ENCODE data around the gene FARP1. TPM values are rescaled to one million over a fixed set of nuclear protein-coding genes. Genes with fewer than 3 reads are reported as not detected.

FARP1 gene
- total and polyA plus RNA-seq, 10 of the 15 experiments (the other 5 are each of a cell fraction or from before 2014, with no cell fraction given): 0.17 to 6.9 (median 0.68) TPM

DNA sequence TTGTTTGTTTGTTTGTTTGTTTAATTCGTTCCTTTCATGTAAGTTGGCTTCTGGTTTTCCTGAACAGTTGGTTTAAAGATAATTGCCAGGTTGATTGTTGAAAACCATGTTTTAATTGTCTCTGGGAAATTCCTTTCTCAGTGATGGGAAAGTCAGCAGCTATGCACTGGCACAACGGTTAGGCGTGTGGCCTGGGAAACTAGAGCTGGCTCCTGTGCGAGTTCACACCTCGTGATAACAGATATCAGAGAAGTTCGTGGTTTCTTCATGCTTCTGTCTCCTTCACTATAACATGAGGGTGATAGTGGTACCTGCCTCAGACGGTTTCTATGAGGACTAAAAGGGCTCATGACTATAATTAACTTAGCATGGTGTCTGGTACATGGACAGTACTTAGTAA is 280.5 kb downstream of the FARP1 start:
- 32% methylated on average over 7 of the region's 7 CpGs for WGBS (ENCODE audit: insufficient coverage, insufficient replicate concordance, low lambda C conversion rate, missing lambda C conversion rate)
- no peak overlapping the region for H3K4me3 ChIP-seq
- ChIA-PET SMC1A (ENCODE audit: uncharacterized antibody, unreplicated experiment) (interaction anchor here (1.3 kb wide), 1 partner anchor 230 kb away, joined by 3 read pairs; no protein-coding TSS in a partner anchor), CTCF (interaction anchor here (0.6 kb wide), 1 partner anchor 568 kb away, joined by 3 read pairs; no protein-coding TSS in a partner anchor), POLR2A (no interaction called here), RAD21 (ENCODE audit: unreplicated experiment) (no interaction called here)
- DNase-seq (ENCODE audit: low read depth, low spot score) (no peak), ATAC-seq (no peak), FAIRE-seq (no peak)
- H3K27ac ChIP-seq (ENCODE audit: control insufficient read depth, insufficient read depth): no peak overlapping the region
- no peaks in the 10 kb centered on the region for H3K9me3 ChIP-seq (replicated peaks; ENCODE audit: control insufficient read depth, insufficient read depth, low read length)
- H3K9ac ChIP-seq (ENCODE audit: control insufficient read depth, insufficient read depth, low read length): no peak overlapping the region
- intact Hi-C loops (cut with micrococcal nuclease; ENCODE audit: unreplicated experiment): no loop called here
- H4K20me1 ChIP-seq (ENCODE audit: control insufficient read depth, insufficient read depth): no peaks in the 10 kb centered on the region
- in situ Hi-C loops (cut with MboI): no loop called here
- no peaks in the 10 kb centered on the region for H3K4me1 ChIP-seq (ENCODE audit: control insufficient read depth, insufficient read depth, low read length)
- no peaks in the 10 kb centered on the region for H3K79me2 ChIP-seq (ENCODE audit: control insufficient read depth, insufficient read depth, low read length)
- no peak for TF ChIP-seq MXI1 (IDR thresholded peaks at IDR 0.05; ENCODE audit: low read depth, low read length)
- no peak for TF ChIP-seq STAT1 (conservative IDR thresholded peaks at IDR 0.05)
- TF ChIP-seq, protein P1, sequence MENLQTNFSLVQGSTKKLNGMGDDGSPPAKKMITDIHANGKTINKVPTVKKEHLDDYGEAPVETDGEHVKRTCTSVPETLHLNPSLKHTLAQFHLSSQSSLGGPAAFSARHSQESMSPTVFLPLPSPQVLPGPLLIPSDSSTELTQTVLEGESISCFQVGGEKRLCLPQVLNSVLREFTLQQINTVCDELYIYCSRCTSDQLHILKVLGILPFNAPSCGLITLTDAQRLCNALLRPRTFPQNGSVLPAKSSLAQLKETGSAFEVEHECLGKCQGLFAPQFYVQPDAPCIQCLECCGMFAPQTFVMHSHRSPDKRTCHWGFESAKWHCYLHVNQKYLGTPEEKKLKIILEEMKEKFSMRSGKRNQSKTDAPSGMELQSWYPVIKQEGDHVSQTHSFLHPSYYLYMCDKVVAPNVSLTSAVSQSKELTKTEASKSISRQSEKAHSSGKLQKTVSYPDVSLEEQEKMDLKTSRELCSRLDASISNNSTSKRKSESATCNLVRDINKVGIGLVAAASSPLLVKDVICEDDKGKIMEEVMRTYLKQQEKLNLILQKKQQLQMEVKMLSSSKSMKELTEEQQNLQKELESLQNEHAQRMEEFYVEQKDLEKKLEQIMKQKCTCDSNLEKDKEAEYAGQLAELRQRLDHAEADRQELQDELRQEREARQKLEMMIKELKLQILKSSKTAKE (IDR thresholded peaks at IDR 0.05; ENCODE audit: low read depth, poor library complexity, severe bottlenecking): no peak
- no peak for TF ChIP-seq ASH2L (IDR thresholded peaks at IDR 0.05; ENCODE audit: borderline replicate concordance, low read depth)
- no peak for TF ChIP-seq RBBP5 (conservative IDR thresholded peaks at IDR 0.05)
- TF ChIP-seq SMC3 (IDR thresholded peaks at IDR 0.05; ENCODE audit: borderline replicate concordance, low read length): no peak
- no peak for TF ChIP-seq ZNF217 (IDR thresholded peaks at IDR 0.05)
- no peak for TF ChIP-seq RCOR1 (conservative IDR thresholded peaks at IDR 0.05; ENCODE audit: low read depth, low read length)
- TF ChIP-seq HCFC1 (IDR thresholded peaks at IDR 0.05; ENCODE audit: low read length): no peak
- no peak for TF ChIP-seq STAT3 (IDR thresholded peaks at IDR 0.05; ENCODE audit: low read depth, low read length)
- TF ChIP-seq TCF12 (IDR thresholded peaks at IDR 0.05; ENCODE audit: low read depth, low read length): no peak
- no peak for TF ChIP-seq BHLHE40 (IDR thresholded peaks at IDR 0.05; ENCODE audit: borderline replicate concordance in 1 of 2, low read depth in 2 of 2, low read length in 1 of 2)
- no peak for TF ChIP-seq RFX5 (IDR thresholded peaks at IDR 0.05; ENCODE audit: low read depth, low read length)
- TF ChIP-seq, protein P2, sequence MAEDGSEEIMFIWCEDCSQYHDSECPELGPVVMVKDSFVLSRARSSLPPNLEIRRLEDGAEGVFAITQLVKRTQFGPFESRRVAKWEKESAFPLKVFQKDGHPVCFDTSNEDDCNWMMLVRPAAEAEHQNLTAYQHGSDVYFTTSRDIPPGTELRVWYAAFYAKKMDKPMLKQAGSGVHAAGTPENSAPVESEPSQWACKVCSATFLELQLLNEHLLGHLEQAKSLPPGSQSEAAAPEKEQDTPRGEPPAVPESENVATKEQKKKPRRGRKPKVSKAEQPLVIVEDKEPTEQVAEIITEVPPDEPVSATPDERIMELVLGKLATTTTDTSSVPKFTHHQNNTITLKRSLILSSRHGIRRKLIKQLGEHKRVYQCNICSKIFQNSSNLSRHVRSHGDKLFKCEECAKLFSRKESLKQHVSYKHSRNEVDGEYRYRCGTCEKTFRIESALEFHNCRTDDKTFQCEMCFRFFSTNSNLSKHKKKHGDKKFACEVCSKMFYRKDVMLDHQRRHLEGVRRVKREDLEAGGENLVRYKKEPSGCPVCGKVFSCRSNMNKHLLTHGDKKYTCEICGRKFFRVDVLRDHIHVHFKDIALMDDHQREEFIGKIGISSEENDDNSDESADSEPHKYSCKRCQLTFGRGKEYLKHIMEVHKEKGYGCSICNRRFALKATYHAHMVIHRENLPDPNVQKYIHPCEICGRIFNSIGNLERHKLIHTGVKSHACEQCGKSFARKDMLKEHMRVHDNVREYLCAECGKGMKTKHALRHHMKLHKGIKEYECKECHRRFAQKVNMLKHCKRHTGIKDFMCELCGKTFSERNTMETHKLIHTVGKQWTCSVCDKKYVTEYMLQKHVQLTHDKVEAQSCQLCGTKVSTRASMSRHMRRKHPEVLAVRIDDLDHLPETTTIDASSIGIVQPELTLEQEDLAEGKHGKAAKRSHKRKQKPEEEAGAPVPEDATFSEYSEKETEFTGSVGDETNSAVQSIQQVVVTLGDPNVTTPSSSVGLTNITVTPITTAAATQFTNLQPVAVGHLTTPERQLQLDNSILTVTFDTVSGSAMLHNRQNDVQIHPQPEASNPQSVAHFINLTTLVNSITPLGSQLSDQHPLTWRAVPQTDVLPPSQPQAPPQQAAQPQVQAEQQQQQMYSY (CRISPR knock-in tag; IDR thresholded peaks at IDR 0.05): no peak
- TF ChIP-seq, protein P3, sequence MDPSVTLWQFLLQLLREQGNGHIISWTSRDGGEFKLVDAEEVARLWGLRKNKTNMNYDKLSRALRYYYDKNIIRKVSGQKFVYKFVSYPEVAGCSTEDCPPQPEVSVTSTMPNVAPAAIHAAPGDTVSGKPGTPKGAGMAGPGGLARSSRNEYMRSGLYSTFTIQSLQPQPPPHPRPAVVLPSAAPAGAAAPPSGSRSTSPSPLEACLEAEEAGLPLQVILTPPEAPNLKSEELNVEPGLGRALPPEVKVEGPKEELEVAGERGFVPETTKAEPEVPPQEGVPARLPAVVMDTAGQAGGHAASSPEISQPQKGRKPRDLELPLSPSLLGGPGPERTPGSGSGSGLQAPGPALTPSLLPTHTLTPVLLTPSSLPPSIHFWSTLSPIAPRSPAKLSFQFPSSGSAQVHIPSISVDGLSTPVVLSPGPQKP (IDR thresholded peaks at IDR 0.05; ENCODE audit: low read depth, low read length): no peak
- TF ChIP-seq SIX5 (IDR thresholded peaks at IDR 0.05; ENCODE audit: low read depth, low read length, severe bottlenecking): no peak
- TF ChIP-seq PAX8 (IDR thresholded peaks at IDR 0.05): no peak
- no peak overlapping the region for H2AFZ ChIP-seq (ENCODE audit: control insufficient read depth, low read depth, low read length)
- no peaks in the 10 kb centered on the region; a peak in 1 of 4 replicates for H3K27me3 ChIP-seq (replicated peaks in 1 of 2; ENCODE audit: control insufficient read depth in 2 of 2, insufficient read depth in 2 of 2, low read length in 1 of 2)
- no TSS peak for BruUV-seq (replicated peaks)
- no peak overlapping the region for H3K4me2 ChIP-seq (ENCODE audit: control insufficient read depth, insufficient read depth)
- H3K36me3 ChIP-seq (ENCODE audit: control insufficient read depth in 2 of 2, insufficient read depth in 2 of 2, low read length in 1 of 2): no peaks in the 10 kb centered on the region
